ENCODE results near the gene MTMR3.
A peak's percentile ranks its signal among the peaks of the same experiment; 100 is the strongest.

MTMR3 gene

DNA sequence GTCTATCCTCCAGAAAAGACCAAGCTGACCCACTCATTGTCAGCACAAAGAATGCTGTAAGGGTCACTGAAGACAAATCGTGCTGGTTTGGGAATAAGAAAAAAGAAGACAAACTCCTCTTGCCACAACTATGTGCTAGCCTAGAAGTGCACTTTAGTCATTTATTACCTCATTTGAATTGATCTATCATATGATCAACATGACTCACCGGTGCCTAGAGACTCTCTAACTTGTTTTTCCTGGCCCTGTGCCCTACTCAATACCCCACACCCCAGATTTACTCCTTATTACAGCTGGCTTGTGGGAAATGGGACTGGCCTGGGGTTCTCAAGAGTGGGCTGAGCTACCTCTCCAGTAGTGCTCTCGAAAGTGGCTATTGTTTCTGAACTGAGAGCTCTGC lies 161.4 kb downstream of the MTMR3 start:
- no peak overlapping the region for H3K4me3 ChIP-seq (ENCODE audit: low read length)
- TF ChIP-seq, protein P1, sequence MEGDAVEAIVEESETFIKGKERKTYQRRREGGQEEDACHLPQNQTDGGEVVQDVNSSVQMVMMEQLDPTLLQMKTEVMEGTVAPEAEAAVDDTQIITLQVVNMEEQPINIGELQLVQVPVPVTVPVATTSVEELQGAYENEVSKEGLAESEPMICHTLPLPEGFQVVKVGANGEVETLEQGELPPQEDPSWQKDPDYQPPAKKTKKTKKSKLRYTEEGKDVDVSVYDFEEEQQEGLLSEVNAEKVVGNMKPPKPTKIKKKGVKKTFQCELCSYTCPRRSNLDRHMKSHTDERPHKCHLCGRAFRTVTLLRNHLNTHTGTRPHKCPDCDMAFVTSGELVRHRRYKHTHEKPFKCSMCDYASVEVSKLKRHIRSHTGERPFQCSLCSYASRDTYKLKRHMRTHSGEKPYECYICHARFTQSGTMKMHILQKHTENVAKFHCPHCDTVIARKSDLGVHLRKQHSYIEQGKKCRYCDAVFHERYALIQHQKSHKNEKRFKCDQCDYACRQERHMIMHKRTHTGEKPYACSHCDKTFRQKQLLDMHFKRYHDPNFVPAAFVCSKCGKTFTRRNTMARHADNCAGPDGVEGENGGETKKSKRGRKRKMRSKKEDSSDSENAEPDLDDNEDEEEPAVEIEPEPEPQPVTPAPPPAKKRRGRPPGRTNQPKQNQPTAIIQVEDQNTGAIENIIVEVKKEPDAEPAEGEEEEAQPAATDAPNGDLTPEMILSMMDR (IDR thresholded peaks at IDR 0.05; ENCODE audit: insufficient read depth, low read depth, low read length, missing control alignments): no peak
- peak; percentile 91 for DNase-seq (ENCODE audit: low read depth)

DNA sequence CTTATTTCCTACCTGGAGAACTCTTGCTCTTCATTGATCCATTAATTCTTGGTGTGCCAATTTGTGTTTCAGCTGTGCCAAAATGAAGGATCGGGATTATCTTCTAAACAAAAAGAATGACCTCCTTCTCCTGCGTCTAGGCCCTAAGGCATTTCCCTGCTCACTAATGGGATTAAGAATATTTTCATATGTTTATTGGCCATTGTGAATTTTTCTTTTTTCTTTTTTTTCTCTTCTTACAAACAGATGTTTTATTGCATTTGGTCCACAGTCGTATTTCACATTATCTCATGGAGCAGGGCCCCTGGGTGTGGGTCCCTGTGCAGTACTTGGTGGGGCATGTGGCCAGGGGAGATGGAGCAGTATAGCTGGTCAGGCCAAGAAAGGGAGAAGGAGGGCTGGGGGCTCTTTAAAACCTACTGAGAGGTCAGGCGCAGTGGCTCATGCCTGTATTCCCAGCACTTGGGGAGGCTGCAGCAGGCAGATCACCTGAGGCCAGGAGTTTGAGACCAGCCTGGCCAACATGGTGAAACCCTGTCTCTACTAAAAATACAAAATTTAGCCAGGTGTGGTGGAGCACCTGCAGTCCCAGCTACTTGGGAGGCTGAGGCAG lies 162.0 kb downstream of the MTMR3 start:
- no peak for DNase-seq (ENCODE audit: low read depth)
- TF ChIP-seq, protein P1 (IDR thresholded peaks at IDR 0.05; ENCODE audit: insufficient read depth, low read depth, low read length, missing control alignments): no peak
- H3K4me3 ChIP-seq (ENCODE audit: low read length): no peak overlapping the region

DNA sequence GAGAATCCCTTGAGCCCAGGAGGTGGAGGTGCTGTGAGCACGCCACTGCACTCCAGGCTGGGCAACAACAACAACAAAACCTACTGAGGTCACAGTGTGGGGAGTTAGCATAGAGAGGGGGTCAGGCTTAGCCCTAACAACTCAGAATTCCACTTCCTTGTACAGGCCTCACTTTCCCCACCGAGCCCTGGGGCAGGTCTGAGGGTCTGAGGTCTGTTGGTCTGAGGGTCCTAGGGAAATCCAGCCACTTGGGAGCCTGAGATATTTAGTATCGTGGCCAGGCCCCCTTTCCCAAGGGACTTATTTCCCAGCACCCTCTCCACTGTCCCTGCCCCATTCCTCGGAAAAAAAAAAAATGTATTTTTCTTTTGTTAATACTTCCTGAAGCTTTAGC lies 162.5 kb downstream of the MTMR3 start:
- no peak for DNase-seq (ENCODE audit: low read depth)
- H3K4me3 ChIP-seq (ENCODE audit: low read length): no peak overlapping the region
- TF ChIP-seq, protein P1 (IDR thresholded peaks at IDR 0.05; ENCODE audit: insufficient read depth, low read depth, low read length, missing control alignments): no peak

DNA sequence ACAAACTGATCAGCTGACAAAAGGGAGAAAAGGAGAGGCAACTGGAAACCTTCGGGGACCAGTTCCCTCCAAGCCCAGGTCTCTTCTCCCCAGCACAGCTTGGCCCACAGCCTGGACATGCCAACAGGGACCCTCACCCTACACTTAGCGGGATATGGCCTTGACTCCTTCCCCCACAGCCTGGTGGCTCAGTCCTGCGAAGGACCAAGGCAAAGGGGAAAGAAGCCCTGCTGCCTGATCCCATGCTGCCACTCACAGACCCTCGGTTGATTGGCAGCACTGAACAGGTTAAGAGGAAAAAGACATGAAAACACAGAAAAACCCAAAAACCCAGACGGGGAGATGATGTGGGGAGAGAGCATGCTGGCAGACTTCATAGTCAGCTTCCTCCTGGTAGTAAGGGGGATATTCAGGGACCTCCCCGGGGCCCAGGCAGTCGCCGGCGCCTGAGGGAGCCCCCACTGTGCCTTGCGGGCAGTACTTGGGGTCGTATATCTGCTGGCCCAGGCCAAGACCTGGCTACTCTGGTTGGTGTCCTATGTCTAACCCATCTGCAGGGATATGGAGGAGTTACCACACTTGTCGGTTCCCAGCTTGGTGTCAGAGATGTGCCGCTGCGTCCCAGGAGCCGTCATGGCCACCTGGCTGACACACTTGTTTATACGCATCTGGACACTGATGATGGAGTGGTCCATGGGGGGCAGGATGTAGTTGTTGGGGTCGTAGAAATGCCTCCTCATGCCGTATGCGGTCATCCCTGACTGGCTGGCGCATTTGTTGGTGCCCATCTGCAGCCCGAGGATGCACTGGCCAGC lies 163.1 kb downstream of the MTMR3 start:
- TF ChIP-seq, protein P1 (IDR thresholded peaks at IDR 0.05; ENCODE audit: insufficient read depth, low read depth, low read length, missing control alignments): no peak

DNA sequence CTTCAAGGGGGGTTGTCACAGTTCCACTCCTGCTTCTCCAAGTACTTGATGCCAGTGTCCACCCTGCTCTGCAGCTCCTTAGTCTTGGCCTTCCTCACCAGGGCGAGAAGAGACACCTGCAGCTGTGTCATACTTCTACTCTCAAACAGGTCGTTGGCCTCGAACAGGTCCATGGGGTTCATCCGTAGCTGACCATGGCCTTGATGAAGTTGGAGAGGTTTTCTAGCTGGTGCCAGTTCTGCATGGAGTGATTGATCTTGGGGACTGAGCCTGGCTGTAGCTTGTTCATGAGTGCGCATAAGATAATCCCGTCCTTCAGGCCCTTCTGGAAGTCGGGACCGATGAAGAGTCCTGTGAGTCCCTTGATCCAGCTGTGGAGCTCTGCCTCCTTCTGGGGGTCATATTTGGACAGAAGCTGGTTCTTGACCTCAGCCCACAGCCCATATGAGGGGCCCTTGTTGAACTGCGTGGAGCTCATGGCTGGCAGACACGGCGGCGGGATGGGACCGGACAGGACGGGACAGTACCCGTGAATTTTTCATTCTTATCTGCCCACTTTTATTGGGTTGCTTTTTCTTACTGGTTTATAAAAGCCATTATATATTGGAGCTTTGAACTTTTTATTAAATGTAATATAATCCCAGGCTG lies 163.9 kb downstream of the MTMR3 start:
- DNase-seq (ENCODE audit: low read depth): no peak
- TF ChIP-seq, protein P1 (IDR thresholded peaks at IDR 0.05; ENCODE audit: insufficient read depth, low read depth, low read length, missing control alignments): no peak
- H3K4me3 ChIP-seq (ENCODE audit: low read length): no peak overlapping the region

More for the DNA sequence above, 163.1 kb downstream of the MTMR3 start:
- no peak for DNase-seq (ENCODE audit: low read depth)
- no peak overlapping the region for H3K4me3 ChIP-seq (ENCODE audit: low read length)

DNA sequence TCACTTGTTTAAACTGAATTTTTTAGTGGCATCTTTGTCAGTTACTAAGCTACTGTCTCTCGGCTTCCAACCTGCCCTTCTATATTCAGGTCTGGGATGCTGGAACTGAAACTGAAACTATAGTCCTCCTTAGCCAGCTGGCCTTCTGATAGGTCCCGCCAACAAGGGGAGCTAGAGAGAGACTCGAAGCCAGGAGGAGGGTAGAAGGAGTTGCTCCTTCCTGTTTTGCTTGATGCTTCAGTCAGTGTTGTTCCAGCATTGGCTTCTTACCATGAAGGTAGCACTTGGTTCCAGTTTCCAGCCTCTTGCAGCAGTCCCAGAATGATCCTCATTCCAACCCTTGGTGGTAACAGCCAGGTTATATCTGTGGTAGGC lies 164.4 kb downstream of the MTMR3 start:
- no peak overlapping the region for H3K4me3 ChIP-seq (ENCODE audit: low read length)
- DNase-seq (ENCODE audit: low read depth): no peak
- TF ChIP-seq, protein P1 (IDR thresholded peaks at IDR 0.05; ENCODE audit: insufficient read depth, low read depth, low read length, missing control alignments): no peak
